ENCODE results near the gene FRK. TPM values are rescaled to one million over a fixed set of nuclear protein-coding genes. Genes with fewer than 3 reads are reported as not detected.

Gene FRK
- total RNA-seq, 1 experiment from 2014 or later = 17.2 TPM

DNA sequence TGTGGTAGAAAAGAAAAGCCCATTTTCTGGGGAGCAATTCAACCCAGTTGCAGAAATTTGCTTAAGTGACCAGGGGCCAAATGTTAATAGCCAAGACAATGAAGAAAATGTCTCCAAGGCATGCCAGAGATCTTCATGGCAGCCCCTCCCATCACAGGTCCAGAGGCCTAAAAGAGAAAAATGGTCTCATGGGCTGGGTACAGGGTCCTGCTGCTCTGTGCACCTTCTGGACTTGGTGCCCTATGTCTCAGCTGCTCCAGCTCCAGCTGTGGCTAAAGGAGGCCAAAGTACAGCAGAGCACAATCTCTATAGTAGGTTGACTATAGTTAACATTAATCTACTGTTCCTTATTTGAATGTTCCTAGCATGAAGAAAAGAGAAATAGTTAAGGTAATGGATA is 44.7 kb downstream of the FRK start:
- peak overlapping the region; percentile 11; the same call in 1 of the 2 replicates for H3K4me2 ChIP-seq
- intact Hi-C loops (cut with micrococcal nuclease; ENCODE audit: unreplicated experiment) = no loop called here
- peaks cover 5% of the 10 kb centered on the region; the same call in 1 of the 2 replicates for H3F3A ChIP-seq (ENCODE audit: insufficient read depth, low read depth)
- peaks cover 7% of the 10 kb centered on the region; the same call in 1 of the 2 replicates for H3K9me3 ChIP-seq (ENCODE audit: insufficient read depth, low read depth)
- H3K27me3 ChIP-seq (ENCODE audit: insufficient read depth, low read depth) = no peaks in the 10 kb centered on the region
- CTCF ChIA-PET = no interaction called here
- DNase-seq = no peak
- peaks cover 29% of the 10 kb centered on the region; the same call in 1 of the 2 replicates for H3K79me2 ChIP-seq (ENCODE audit: low read depth)
- H3K4me1 ChIP-seq (replicated peaks; ENCODE audit: insufficient read depth) = peaks cover 62% of the 10 kb centered on the region
- TF ChIP-seq, protein P1, sequence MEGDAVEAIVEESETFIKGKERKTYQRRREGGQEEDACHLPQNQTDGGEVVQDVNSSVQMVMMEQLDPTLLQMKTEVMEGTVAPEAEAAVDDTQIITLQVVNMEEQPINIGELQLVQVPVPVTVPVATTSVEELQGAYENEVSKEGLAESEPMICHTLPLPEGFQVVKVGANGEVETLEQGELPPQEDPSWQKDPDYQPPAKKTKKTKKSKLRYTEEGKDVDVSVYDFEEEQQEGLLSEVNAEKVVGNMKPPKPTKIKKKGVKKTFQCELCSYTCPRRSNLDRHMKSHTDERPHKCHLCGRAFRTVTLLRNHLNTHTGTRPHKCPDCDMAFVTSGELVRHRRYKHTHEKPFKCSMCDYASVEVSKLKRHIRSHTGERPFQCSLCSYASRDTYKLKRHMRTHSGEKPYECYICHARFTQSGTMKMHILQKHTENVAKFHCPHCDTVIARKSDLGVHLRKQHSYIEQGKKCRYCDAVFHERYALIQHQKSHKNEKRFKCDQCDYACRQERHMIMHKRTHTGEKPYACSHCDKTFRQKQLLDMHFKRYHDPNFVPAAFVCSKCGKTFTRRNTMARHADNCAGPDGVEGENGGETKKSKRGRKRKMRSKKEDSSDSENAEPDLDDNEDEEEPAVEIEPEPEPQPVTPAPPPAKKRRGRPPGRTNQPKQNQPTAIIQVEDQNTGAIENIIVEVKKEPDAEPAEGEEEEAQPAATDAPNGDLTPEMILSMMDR (conservative IDR thresholded peaks at IDR 0.05) = no peak
- TF ChIP-seq EZH2 (IDR thresholded peaks at IDR 0.05; ENCODE audit: low read depth) = no peak
- no peaks in the 10 kb centered on the region for H3K36me3 ChIP-seq (ENCODE audit: low read depth)
- POLR2A ChIA-PET (ENCODE audit: unreplicated experiment) = no interaction called here
- H3K27ac ChIP-seq = no peak overlapping the region
- no peaks in the 10 kb centered on the region for H3K9me2 ChIP-seq (ENCODE audit: insufficient read depth)
- BruUV-seq (replicated peaks) = no TSS peak
- no peak overlapping the region for H3K4me3 ChIP-seq
- H2AFZ ChIP-seq = no peak overlapping the region
- no peaks in the 10 kb centered on the region for H4K20me1 ChIP-seq (ENCODE audit: insufficient read depth)

DNA sequence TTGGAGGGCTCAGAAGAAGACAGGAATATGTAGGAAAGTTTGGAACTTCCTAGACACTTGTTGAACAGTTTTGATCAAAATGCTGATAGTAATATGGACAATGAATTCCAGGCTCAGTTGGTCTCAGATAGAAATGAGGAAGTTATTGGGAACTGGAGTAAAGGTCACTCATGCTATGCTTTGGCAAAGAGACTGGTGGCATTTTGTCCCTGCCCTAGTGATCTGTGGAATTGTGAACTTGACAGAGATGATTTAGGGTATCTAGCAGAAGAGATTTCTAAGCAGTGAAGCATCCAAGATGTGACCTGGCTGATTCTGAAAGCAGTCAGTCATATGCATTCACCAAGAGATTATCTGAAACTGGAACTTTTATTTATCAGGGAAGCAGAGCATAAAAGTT is 45.1 kb downstream of the FRK start:
- no TSS peak for BruUV-seq (replicated peaks)
- Histone ChIP-seq H2AFZ (no peak overlapping the region), H3K9me3 (ENCODE audit: insufficient read depth, low read depth) (peaks cover 7% of the 10 kb centered on the region; the same call in 1 of the 2 replicates), H3F3A (ENCODE audit: insufficient read depth, low read depth) (peaks cover 7% of the 10 kb centered on the region; the same call in 1 of the 2 replicates), H3K9me2 (ENCODE audit: insufficient read depth) (no peaks in the 10 kb centered on the region), H3K36me3 (ENCODE audit: low read depth) (no peaks in the 10 kb centered on the region), H3K4me1 (replicated peaks; ENCODE audit: insufficient read depth) (peaks cover 63% of the 10 kb centered on the region), H3K4me3 (no peak overlapping the region), H3K4me2 (peak overlapping the region; percentile 11; the same call in 1 of the 2 replicates), H3K79me2 (ENCODE audit: low read depth) (peaks cover 27% of the 10 kb centered on the region; the same call in 1 of the 2 replicates), H3K27ac (no peak overlapping the region), H4K20me1 (ENCODE audit: insufficient read depth) (no peaks in the 10 kb centered on the region), H3K27me3 (ENCODE audit: insufficient read depth, low read depth) (no peaks in the 10 kb centered on the region)
- intact Hi-C loops (cut with micrococcal nuclease; ENCODE audit: unreplicated experiment) = no loop called here
- DNase-seq = no peak
- no peak for TF ChIP-seq EZH2 (IDR thresholded peaks at IDR 0.05; ENCODE audit: low read depth)
- TF ChIP-seq, protein P1 (conservative IDR thresholded peaks at IDR 0.05) = no peak
- ChIA-PET CTCF (no interaction called here), POLR2A (ENCODE audit: unreplicated experiment) (no interaction called here)

DNA sequence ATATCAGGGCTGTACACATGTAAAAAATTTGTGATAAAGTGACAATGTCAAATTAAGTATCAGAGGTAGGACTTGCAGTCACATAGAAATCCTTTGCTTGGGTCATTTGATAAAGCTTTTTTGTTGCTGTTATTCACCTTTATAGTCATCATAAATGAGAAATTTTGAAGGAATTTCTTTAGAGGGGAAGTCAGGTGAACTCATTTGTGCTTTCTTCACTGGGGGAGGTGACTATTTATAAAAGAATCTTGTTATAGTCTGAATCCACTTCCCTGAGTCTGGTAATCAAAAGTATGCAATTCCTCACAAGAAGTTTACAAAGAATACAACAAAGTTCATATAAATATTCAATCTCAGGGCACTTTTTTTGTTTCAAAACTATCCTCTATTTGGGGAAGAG is 47.7 kb downstream of the FRK start:
- peaks cover 23% of the 10 kb centered on the region; the same call in 1 of the 2 replicates for H3K79me2 ChIP-seq (ENCODE audit: low read depth)
- H3K4me2 ChIP-seq = peak overlapping the region; percentile 41; the same call in 1 of the 2 replicates
- peaks cover 61% of the 10 kb centered on the region for H3K4me1 ChIP-seq (replicated peaks; ENCODE audit: insufficient read depth)
- H3K27ac ChIP-seq = peak overlapping the region; percentile 41; the same call in 1 of the 2 replicates
- peaks cover 8% of the 10 kb centered on the region; the same call in 1 of the 2 replicates for H3F3A ChIP-seq (ENCODE audit: insufficient read depth, low read depth)
- CTCF ChIA-PET = interaction anchor here (0.8 kb wide), 1 partner anchor 48 kb away, joined by 3 read pairs; the partner anchor contains the start of gene FRK
- no peak overlapping the region for H2AFZ ChIP-seq
- H3K27me3 ChIP-seq (ENCODE audit: insufficient read depth, low read depth) = no peaks in the 10 kb centered on the region
- peak in 1 of 2 experiments; percentile 69 for DNase-seq
- BruUV-seq (replicated peaks) = no TSS peak
- intact Hi-C loops (cut with micrococcal nuclease; ENCODE audit: unreplicated experiment) = loop anchor here (5.0 kb wide), 1 partner anchor 199 kb away; no protein-coding TSS in a partner anchor
- TF ChIP-seq, protein P1 (conservative IDR thresholded peaks at IDR 0.05) = no peak
- no peak for TF ChIP-seq EZH2 (IDR thresholded peaks at IDR 0.05; ENCODE audit: low read depth)
- H3K4me3 ChIP-seq = no peak overlapping the region
- H3K9me3 ChIP-seq (ENCODE audit: insufficient read depth, low read depth) = peaks cover 7% of the 10 kb centered on the region; the same call in 1 of the 2 replicates
- no peaks in the 10 kb centered on the region for H4K20me1 ChIP-seq (ENCODE audit: insufficient read depth)
- H3K36me3 ChIP-seq (ENCODE audit: low read depth) = no peaks in the 10 kb centered on the region
- POLR2A ChIA-PET (ENCODE audit: unreplicated experiment) = interaction anchor here (0.6 kb wide), 1 partner anchor 66 kb away, joined by 3 read pairs; no protein-coding TSS in a partner anchor
- no peaks in the 10 kb centered on the region for H3K9me2 ChIP-seq (ENCODE audit: insufficient read depth)
